GM19397 (cell line): ENCODE data around the gene ABCC12.
"Not testable (repeated sequence)": the region's sequence is repeated elsewhere in the genome, so short reads cannot be mapped to it uniquely, and the experiment has no call there.

Experiments used
- ATAC-seq: cut with Tn5 transposase; IDR thresholded peaks from one replicate; pipeline ENCODE4 v1.9.1; 2021; ENCODE audit warnings: mild to moderate bottlenecking, moderate library complexity; ENCODE audit not compliant: unreplicated experiment

ABCC12 gene

DNA sequence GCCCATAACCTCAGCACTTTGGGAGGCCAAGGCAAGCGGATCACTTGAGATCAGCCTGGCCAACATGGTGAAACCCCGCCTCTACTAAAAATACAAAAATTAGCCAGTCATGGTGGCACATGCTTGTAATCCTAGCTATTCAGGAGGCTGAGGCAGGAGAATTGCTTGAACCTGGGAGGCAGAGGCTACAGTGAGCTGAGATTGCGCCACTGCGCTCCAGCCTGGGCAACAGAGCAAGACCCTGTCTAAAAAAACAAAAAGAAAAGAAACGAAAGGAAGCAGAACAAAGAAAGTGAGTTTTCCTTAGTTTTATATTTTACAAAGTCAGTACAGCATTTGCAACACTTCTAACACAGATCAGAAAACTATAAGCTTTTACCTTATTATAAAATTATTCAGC lies 10.8 kb upstream of the ABCC12 start:
- not testable (repeated sequence) for ATAC-seq

DNA sequence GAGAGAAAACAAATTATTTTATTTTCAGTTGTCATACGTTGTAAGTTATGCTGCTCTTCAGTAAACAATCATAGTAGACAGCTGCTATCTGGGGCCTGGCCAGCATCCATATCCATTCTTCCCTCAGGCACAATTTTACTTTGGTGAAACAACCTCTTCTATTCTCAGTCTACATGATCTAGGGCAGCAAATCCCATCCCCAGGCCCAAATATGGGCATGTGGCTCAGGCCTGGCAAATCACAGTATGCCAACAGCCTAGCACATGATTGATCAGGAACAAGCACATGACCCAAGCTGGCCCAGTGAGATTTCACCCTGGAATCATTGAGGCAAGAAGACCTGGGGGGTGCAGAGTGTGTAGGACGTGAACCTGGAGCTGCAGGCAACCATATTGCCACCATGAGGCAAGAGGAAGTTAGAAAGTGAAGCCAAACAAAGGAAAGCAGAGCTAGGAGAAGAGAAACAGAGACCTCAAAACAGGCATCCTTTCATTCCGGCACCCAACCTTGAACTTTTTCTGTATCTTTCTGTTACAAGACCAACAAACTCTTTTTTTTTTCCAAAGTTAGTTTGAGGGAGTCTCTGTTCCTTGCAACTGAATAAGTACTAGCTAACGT lies 10.3 kb upstream of the ABCC12 start:
- ATAC-seq: no peak

DNA sequence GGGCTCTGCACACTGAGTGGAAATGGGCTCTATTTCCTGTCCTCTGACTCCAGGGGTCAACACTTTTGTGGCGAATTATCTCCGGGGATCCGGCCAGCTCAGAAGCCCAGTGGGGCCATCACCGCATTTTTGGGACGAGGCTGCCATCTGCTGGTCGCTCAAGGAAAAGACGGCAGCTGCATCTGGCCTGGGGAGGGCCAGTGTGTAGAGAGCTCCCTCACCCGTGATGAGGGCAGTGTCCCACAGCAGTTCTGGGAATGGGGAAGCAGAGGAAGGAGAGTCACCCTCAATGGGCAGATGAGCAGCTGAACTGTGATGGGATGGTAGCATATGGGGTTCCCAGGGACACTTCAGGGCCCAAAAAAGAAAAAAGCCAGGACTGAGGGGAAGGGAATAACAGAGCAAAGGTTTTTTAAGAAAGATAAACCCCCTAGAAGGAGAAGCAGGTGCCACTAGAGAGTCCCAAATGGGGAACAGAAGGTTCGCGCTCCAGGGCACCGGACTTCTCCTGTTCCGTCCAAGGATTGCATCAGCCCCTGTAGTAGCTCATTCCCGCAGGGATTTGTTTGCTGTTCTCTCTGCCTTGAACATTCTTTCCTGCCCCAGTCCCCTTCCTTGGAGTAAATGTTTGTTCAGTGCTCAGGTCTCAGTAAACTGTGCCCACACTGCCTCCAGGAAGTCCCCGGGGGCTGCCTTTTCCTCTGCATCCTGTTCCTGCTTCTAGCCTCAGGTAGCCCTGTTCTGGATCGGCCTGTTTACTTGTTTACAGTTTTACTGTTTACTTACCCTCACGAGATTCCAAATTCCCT lies 9.3 kb upstream of the ABCC12 start:
- peak; percentile 80 for ATAC-seq

- no peak for ATAC-seq
These were observed 7.1 kb upstream of the ABCC12 start for GRCh38 chr16:48162839-48163410.

GRCh38 chr16:48161906-48162305 lies 6.1 kb upstream of the ABCC12 start:
- no peak for ATAC-seq

DNA sequence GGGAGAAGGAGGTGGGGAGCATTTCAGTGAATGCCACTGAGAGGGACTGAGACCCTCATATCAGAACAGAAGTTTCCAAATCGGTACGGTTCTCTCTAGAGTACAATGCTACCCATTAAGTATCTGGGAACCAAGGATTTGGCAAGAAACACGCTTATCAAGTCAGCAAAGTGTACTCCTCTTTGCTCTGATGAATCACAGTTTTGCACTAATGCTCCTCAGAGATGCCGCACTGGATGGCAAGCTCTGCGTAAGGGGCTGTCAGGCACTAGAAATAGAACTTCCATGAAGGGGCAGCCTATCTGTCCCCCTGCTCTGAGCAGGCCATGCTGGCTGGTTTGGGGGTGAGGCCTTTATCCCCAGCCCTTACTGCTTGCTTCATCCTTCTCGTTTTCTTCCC lies 4.8 kb upstream of the ABCC12 start:
- ATAC-seq: no peak

DNA sequence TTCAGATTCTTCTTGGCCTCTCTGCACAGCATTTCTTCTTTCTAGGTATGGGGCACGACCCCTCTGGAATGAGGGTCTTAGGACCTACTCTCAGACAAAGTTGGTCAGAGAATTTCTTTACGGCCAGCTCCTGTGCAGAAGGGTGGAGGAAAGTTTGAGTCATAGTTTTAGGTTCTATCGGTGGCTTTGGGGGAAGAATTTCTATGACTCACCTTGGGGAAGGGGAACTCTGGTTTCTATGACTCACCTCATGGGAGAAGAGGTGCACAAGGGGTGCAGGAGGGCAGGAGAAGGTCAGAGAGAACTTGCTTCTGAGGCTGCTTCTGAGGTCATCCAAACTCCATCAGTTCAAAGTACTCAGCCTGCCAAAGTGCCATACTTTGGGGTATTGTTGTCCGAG lies 2.5 kb upstream of the ABCC12 start:
- ATAC-seq: peak; percentile 61

DNA sequence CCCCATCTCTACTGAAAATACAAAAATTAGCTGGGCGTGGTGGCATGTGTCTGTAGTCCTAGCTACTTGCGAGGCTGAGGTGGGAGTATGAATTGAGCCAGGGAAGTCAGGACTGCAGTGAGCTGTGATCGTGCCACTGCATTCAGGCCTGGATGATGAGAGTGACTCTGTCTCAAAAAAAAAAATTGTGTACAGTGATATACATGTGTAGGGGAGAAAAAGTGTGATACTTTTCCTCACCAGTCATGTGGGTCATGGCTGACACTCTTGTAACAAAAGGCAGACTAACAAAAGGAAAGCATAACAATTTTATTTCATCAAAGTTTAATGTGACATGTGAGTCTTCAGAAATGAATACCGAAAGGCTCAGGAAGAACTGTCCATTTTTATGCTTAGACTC lies 2.0 kb upstream of the ABCC12 start:
- ATAC-seq: no peak

DNA sequence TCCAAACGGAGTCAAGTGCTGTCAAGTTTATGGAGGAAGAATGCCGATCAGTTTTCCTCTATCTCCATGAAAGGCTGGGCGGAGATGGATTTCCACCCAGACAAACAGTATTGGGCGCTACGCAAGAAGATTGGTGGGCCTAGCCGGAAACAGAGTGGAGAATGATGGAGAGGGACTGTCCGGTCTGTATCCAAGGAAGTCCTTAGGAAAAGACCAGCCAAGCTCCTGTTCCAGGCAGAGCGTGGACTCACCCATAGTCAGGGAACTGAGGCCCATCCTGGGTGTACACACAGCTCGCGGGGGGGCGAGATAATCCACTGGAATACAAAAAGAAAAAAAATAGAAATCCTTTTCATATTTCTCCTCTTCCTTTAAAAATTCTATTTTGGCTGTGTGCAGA lies 1.5 kb upstream of the ABCC12 start:
- no peak for ATAC-seq

DNA sequence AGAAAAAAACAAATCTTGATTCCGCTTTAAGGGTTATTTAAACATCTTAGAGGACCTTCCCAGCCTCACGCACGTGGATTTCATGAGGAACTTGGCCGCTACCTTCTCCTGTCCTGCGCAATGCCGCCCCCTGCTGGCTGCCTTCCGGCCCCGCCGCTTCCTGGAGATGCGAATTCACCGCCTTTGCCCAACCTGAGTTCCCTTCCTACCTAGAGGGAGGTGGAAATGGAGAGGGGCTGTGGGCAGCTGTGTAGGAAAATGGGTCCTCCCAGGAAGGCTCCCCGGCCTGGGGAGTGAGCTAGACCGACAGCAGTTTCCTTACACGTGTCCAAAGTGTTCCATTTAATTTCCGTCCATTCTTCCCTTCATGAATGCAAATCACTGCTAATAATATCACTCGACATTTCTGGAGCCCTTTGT lies 1.0 kb upstream of the ABCC12 start:
- ATAC-seq: no peak

DNA sequence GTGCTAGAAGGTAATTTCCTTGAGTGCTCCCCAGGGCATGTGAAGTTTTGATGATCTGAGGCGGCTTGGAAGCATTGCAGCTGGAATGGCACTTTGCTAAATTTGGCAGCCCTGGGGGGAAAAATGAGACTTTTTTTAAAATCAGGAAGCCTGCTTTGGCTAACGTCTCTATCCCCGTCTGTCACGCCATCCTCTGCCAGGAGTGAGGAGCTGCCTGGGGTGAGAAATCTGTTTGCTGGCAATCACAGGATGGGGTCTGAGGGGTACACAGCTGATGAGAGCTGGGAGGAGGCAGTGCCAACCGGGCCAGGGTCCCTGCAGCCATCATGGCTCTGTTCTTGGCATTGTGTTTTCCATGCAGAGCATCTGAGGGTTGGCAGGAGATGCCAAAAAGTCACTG lies 2.0 kb downstream of the ABCC12 start:
- ATAC-seq: no peak

GRCh38 chr16:48152226-48152625 lies 3.6 kb downstream of the ABCC12 start:
- no peak for ATAC-seq

DNA sequence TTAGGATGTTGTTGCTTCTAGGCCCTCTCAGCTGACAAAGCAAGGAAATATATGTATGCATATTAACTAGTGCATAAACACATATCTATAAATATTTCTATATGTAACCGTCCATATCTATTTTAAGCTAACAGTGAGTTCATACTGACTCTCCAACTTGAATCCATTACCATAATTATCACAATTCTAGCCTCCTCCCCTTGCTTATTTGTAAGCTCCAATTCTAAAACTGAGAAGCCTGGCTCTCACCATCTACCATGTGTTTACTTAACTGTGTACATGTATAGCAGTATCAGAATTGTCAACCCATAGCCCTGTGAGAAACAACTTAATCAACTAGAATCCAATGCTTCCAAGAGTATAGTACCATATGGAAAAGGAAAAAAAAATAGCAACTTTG lies 5.1 kb downstream of the ABCC12 start:
- ATAC-seq: no peak

- no peak for ATAC-seq
These were observed 9.1 kb downstream of the ABCC12 start for GRCh38 chr16:48146710-48147109.

DNA sequence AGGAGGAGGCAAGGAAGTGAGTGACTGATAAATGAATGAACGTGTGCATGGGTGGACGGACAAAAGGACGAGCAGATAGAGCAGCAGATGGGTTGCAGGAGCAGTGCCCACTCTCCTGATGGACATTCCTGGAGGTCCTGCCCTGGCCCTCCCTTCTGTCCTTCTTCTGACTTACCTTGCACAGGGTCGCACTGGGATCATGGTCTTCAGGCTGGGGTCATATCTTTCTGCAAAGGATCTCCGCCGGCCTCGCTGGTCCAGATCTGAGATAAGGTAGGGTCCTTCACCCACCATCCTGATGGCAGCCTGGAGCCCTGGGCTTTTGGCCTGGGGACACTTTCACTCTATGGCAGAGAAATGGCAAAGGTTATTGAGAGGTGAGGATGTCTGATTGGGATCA lies 9.7 kb downstream of the ABCC12 start:
- ATAC-seq: no peak

- no peak for ATAC-seq
These were observed 11.9 kb downstream of the ABCC12 start for GRCh38 chr16:48143812-48144368.

DNA sequence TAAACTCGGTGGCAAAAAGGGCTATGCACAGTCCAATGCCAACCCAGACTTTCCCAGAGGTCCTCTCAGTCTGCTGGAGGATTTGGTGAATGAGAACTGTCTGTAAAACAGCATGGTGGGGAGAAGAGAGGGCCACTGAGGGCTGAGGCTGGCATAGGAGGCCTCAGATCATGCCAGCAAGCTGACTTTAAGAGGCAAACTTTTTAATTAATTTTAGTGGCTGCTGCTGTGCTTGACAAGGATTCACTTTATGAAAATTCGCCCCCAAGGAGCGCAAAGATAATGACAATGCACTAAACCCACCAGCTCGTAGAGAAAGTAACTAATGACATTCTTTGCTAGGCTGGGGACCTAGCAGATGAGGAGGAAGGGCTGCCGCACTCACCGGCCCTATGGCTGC lies 15.0 kb downstream of the ABCC12 start:
- ATAC-seq: no peak

- ATAC-seq: no peak
These were observed 16.3 kb downstream of the ABCC12 start for GRCh38 chr16:48139517-48139916.

DNA sequence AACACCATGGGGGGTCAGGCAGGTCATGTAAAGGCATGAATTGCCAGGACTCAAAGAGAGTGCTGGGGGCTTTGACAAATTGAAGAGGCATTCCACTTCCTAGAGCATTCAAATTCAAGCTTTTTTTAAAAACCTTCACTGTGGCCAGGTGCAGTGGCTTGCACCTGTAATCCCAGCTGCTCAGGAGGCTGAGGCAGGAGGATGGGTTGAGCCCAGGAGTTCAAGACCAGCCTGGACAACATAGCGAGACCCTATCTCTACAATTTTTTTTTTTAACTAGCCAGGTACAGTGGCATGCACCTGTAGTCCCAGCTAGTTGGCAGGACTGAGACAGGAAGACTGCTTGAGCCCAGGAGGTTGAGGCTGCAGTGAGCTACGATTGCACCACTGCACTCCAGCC lies 17.2 kb downstream of the ABCC12 start:
- no peak for ATAC-seq

DNA sequence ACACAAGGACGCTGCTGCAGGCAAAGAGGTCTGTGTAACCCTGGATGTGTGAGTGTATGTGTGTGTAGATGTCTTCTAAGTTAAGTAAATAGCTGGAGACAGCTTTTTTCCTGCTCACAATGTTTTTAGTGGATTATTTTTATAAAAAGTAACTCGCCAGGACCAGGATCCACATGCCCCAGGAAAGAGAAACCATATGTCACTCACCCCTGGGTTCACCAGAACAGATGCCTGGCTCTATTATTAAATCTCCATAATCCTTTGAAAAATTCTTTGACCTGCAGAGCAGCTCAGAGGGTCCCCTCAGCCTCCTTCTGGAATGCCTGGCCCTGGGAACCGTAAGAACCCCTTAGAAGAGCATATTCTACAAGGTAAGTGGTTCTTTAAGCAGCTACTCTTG lies 18.0 kb downstream of the ABCC12 start:
- no peak for ATAC-seq

DNA sequence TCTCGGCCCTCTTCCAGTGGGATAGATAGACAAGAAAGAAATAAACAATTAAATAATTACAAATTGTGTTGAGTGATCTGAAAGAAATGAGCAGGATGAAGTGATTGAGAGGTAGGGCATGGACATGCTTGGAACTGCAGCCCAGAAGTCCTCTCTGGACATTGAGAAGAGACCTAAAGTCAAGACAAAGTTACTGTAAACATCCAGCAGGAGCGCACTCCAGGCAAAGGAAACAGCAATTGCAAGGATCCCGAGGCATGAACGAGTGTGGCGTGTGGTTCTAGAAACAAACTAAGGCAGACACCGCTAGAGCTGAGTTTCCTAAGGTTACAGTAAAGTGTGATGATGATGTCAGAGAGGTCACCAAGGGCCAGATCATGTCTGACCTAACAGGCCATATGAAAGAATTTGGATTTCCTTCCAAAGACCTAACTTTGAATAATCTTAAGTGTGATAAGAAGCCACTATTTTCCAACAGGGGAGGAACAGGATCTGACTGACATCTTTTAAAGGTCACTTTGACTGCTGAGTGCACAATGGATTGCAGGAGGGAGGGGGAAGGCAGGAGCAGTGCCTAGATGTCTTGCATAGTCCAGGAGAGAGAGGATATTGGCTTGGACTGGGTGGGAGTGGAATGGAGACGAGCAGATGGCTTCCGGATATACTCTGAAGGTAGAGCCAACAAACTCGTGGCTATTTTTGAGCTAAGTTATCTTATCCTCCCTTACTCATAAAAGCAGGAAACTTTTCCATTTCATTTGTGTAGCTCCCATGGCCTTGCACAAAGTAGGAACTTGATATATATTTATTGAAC lies 19.0 kb downstream of the ABCC12 start:
- no peak for ATAC-seq
